ENCODE data around the gene CDKN2B.
A peak's percentile ranks its signal among the peaks of the same experiment; 100 is the strongest.
"Not testable (repeated sequence)": the region's sequence is repeated elsewhere in the genome, so short reads cannot be mapped to it uniquely, and the experiment has no call there.

CDKN2B gene

GRCh38 chr9:21966140-21966851 is 42.8 kb downstream of the CDKN2B start:
- ATAC-seq (ENCODE audit: low read depth) (no peak), DNase-seq (ENCODE audit: low spot score) (no peak)
- no peaks in the 10 kb centered on the region for H3K4me1 ChIP-seq (ENCODE audit: insufficient read depth, poor library complexity, severe bottlenecking)
- peaks cover 41% of the 10 kb centered on the region for H3K36me3 ChIP-seq (ENCODE audit: low read depth)
- no peaks in the 10 kb centered on the region for H3K27me3 ChIP-seq (ENCODE audit: insufficient read depth, poor library complexity, severe bottlenecking)
- H3K27ac ChIP-seq (ENCODE audit: poor library complexity, severe bottlenecking): no peak overlapping the region
- H3K4me3 ChIP-seq (ENCODE audit: severe bottlenecking): no peak overlapping the region
- TF ChIP-seq, protein P1, sequence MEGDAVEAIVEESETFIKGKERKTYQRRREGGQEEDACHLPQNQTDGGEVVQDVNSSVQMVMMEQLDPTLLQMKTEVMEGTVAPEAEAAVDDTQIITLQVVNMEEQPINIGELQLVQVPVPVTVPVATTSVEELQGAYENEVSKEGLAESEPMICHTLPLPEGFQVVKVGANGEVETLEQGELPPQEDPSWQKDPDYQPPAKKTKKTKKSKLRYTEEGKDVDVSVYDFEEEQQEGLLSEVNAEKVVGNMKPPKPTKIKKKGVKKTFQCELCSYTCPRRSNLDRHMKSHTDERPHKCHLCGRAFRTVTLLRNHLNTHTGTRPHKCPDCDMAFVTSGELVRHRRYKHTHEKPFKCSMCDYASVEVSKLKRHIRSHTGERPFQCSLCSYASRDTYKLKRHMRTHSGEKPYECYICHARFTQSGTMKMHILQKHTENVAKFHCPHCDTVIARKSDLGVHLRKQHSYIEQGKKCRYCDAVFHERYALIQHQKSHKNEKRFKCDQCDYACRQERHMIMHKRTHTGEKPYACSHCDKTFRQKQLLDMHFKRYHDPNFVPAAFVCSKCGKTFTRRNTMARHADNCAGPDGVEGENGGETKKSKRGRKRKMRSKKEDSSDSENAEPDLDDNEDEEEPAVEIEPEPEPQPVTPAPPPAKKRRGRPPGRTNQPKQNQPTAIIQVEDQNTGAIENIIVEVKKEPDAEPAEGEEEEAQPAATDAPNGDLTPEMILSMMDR (IDR thresholded peaks at IDR 0.05; ENCODE audit: poor library complexity, severe bottlenecking): no peak
- H3K9me3 ChIP-seq (ENCODE audit: severe bottlenecking): no peaks in the 10 kb centered on the region

GRCh38 chr9:21965401-21965951 is 43.6 kb downstream of the CDKN2B start:
- peaks cover 33% of the 10 kb centered on the region for H3K36me3 ChIP-seq (ENCODE audit: low read depth)
- ATAC-seq (ENCODE audit: low read depth) (peak; percentile 29; the same call in 1 of the 3 replicates), DNase-seq (ENCODE audit: low spot score) (no peak)
- H3K27ac ChIP-seq (ENCODE audit: poor library complexity, severe bottlenecking): no peak overlapping the region
- H3K4me3 ChIP-seq (ENCODE audit: severe bottlenecking): no peak overlapping the region
- TF ChIP-seq, protein P1 (IDR thresholded peaks at IDR 0.05; ENCODE audit: poor library complexity, severe bottlenecking): no peak
- H3K27me3 ChIP-seq (ENCODE audit: insufficient read depth, poor library complexity, severe bottlenecking): no peaks in the 10 kb centered on the region
- H3K9me3 ChIP-seq (ENCODE audit: severe bottlenecking): no peaks in the 10 kb centered on the region
- H3K4me1 ChIP-seq (ENCODE audit: insufficient read depth, poor library complexity, severe bottlenecking): no peaks in the 10 kb centered on the region

- H3K4me3 ChIP-seq (ENCODE audit: severe bottlenecking): no peak overlapping the region
- H3K9me3 ChIP-seq (ENCODE audit: severe bottlenecking): no peaks in the 10 kb centered on the region
- no peaks in the 10 kb centered on the region for H3K27me3 ChIP-seq (ENCODE audit: insufficient read depth, poor library complexity, severe bottlenecking)
- no peak overlapping the region for H3K27ac ChIP-seq (ENCODE audit: poor library complexity, severe bottlenecking)
- H3K4me1 ChIP-seq (ENCODE audit: insufficient read depth, poor library complexity, severe bottlenecking): no peaks in the 10 kb centered on the region
- peaks cover 28% of the 10 kb centered on the region for H3K36me3 ChIP-seq (ENCODE audit: low read depth)
- TF ChIP-seq, protein P1 (IDR thresholded peaks at IDR 0.05; ENCODE audit: poor library complexity, severe bottlenecking): no peak
- no peak for DNase-seq (ENCODE audit: low spot score)
- ATAC-seq (ENCODE audit: low read depth): no peak
Observed at GRCh38 chr9:21964925-21965385, 44.1 kb downstream of the CDKN2B start.

- Histone ChIP-seq H3K4me1 (ENCODE audit: insufficient read depth, poor library complexity, severe bottlenecking) (no peaks in the 10 kb centered on the region), H3K27ac (ENCODE audit: poor library complexity, severe bottlenecking) (no peak overlapping the region), H3K9me3 (ENCODE audit: severe bottlenecking) (no peaks in the 10 kb centered on the region), H3K27me3 (ENCODE audit: insufficient read depth, poor library complexity, severe bottlenecking) (no peaks in the 10 kb centered on the region), H3K4me3 (ENCODE audit: severe bottlenecking) (no peak overlapping the region), H3K36me3 (ENCODE audit: low read depth) (no peaks in the 10 kb centered on the region)
- no peak for DNase-seq (ENCODE audit: low spot score)
- ATAC-seq (ENCODE audit: low read depth): no peak
- TF ChIP-seq, protein P1 (IDR thresholded peaks at IDR 0.05; ENCODE audit: poor library complexity, severe bottlenecking): no peak
Observed at GRCh38 chr9:21961569-21961968, 47.5 kb downstream of the CDKN2B start.

GRCh38 chr9:21959268-21959667 is 49.8 kb downstream of the CDKN2B start:
- not testable (repeated sequence) for H3K4me3 ChIP-seq (ENCODE audit: severe bottlenecking); ATAC-seq (ENCODE audit: low read depth); DNase-seq (ENCODE audit: low spot score); H3K4me1 ChIP-seq (ENCODE audit: insufficient read depth, poor library complexity, severe bottlenecking); H3K9me3 ChIP-seq (ENCODE audit: severe bottlenecking); H3K36me3 ChIP-seq (ENCODE audit: low read depth); H3K27ac ChIP-seq (ENCODE audit: poor library complexity, severe bottlenecking); H3K27me3 ChIP-seq (ENCODE audit: insufficient read depth, poor library complexity, severe bottlenecking)
